Activated T-helper 1 cell treated with Interleukin-2 at 50 U/mL for 16 hours (primary cell): Measurements from ENCODE around the gene MITF.

Source experiments
- DNase-seq: peaks from one replicate; pipeline ENCODE4 v3.0.0-alpha.2; 2020; ENCODE audit warnings: low read depth

MITF gene

GRCh38 chr3:69761896-69762767 is 22.9 kb downstream of the MITF start:
- no peak for DNase-seq

- no peak for DNase-seq
Observed at GRCh38 chr3:69762768-69763229, 23.5 kb downstream of the MITF start.

GRCh38 chr3:69763458-69763857 is 24.2 kb downstream of the MITF start:
- DNase-seq, result no peak

- no peak for DNase-seq
Observed at GRCh38 chr3:69764121-69764741, 25.0 kb downstream of the MITF start.

GRCh38 chr3:69764861-69765260 is 25.6 kb downstream of the MITF start:
- DNase-seq, result no peak

GRCh38 chr3:69766638-69767037 is 27.4 kb downstream of the MITF start:
- no peak for DNase-seq

GRCh38 chr3:69767571-69767970 is 28.3 kb downstream of the MITF start:
- DNase-seq, result no peak

- no peak for DNase-seq
Observed at GRCh38 chr3:69768438-69768837, 29.2 kb downstream of the MITF start.

GRCh38 chr3:69770219-69770618 is 31.0 kb downstream of the MITF start:
- DNase-seq, result no peak

- no peak for DNase-seq
Observed at GRCh38 chr3:69770976-69771634, 31.8 kb downstream of the MITF start.

GRCh38 chr3:69772152-69772867 is 33.0 kb downstream of the MITF start:
- DNase-seq, result no peak

GRCh38 chr3:69774029-69774428 is 34.8 kb downstream of the MITF start:
- DNase-seq, result no peak

GRCh38 chr3:69775751-69776150 is 36.5 kb downstream of the MITF start:
- DNase-seq, result no peak

GRCh38 chr3:69776289-69776688 is 37.0 kb downstream of the MITF start:
- DNase-seq, result no peak

- no peak for DNase-seq
Observed at GRCh38 chr3:69776920-69777581, 37.8 kb downstream of the MITF start.

- no peak for DNase-seq
Observed at GRCh38 chr3:69777582-69777967, 38.3 kb downstream of the MITF start.

GRCh38 chr3:69781593-69781992 is 42.3 kb downstream of the MITF start:
- DNase-seq, result no peak

- no peak for DNase-seq
Observed at GRCh38 chr3:69784954-69785514, 45.8 kb downstream of the MITF start.

GRCh38 chr3:69785769-69786320 is 46.6 kb downstream of the MITF start:
- no peak for DNase-seq

- no peak for DNase-seq
Observed at GRCh38 chr3:69786854-69787253, 47.6 kb downstream of the MITF start.
